Tibial nerve (tissue), 4 donors: ENCODE data around the gene PROCA1. TPM values are rescaled to one million over a fixed set of nuclear protein-coding genes. Genes with fewer than 3 reads are reported as not detected.
"Not testable (repeated sequence)": the region's sequence is repeated elsewhere in the genome, so short reads cannot be mapped to it uniquely, and the experiment has no call there.

ENCODE experiments used
- DNase-seq, 2 donors: peaks; one replicate each; pipeline ENCODE4 v3.0.0-alpha.2; 2019; ENCODE audit warnings: low spot score in 2 of 2
- H3K27ac ChIP-seq, 4 donors: fragments of 200-600 bp; sonication (generic) in 3 of 4; one replicate each; pipeline ENCODE4 v1.5.1; 2017 to 2019; ENCODE audit warnings: mild to moderate bottlenecking in 1 of 4
- H3K27me3 ChIP-seq, 2 donors: fragments of 200-600 bp; sonication (generic) in 1 of 2; one replicate each; pipeline versions ENCODE4 v1.5.1 to v1.6.0; 2017 to 2019
- H3K36me3 ChIP-seq, 3 donors: fragments of 200-600 bp; sonication (generic); one replicate each; pipeline ENCODE4 v1.5.1; 2018 to 2019
- H3K4me1 ChIP-seq, 4 donors: fragments of 200-600 bp; sonication (generic) in 3 of 4; one replicate each; pipeline ENCODE4 v1.5.1; 2017 to 2019
- H3K4me3 ChIP-seq, 4 donors: fragments of 200-600 bp; sonication (generic) in 3 of 4; one replicate each; pipeline ENCODE4 v1.5.1; 2017 to 2019; ENCODE audit warnings: mild to moderate bottlenecking in 1 of 4, moderate library complexity in 1 of 4
- H3K9me3 ChIP-seq, 4 donors: fragments of 200-600 bp; sonication (generic) in 3 of 4; one replicate each; pipeline ENCODE4 v1.5.1; 2017 to 2019
- EP300 ChIP-seq, 2 donors: sonication (generic); formaldehyde crosslinking; IDR thresholded peaks; one replicate each; pipeline ENCODE4 v1.6.1; 2017; ENCODE audit warnings: antibody characterized with exemption in 2 of 2, mild to moderate bottlenecking in 1 of 2
- POLR2A ChIP-seq, 2 donors: fragments of 450-650 bp; IDR thresholded peaks; one replicate each; pipeline ENCODE4 v1.6.1; 2017; ENCODE audit warnings: antibody characterized with exemption in 2 of 2, mild to moderate bottlenecking in 2 of 2, moderate library complexity in 2 of 2
- WGBS, 2 donors: methylation state at CpG; one replicate each; pipeline ENCODE4 v1.1.5; 2018; 5-methylcytosine and 5-hydroxymethylcytosine counted together
- small RNA-seq: library from RNA; depleted of rRNA; stranded (forward); fragments of <200 nt; gene quantifications from one replicate; pipeline ENCODE3, GENCODE V24; 2016
- total RNA-seq, 4 donors: library from RNA; depleted of rRNA; stranded (reverse); fragments of >200 nt; gene quantifications; one replicate each; pipeline ENCODE4 v1.1.0, GENCODE V29; 2016
- TF ChIP-seq, protein P1 (sequence below), 5 experiments: fragments of 200-600 bp in 3 of 5; fragments of 450-650 bp in 2 of 5; sonication (generic) in 3 of 5; IDR thresholded peaks; one replicate each; pipeline ENCODE4 v1.5.1; 2016 to 2019; ENCODE audit warnings: antibody characterized with exemption in 5 of 5, mild to moderate bottlenecking in 3 of 5, moderate library complexity in 2 of 5

PROCA1 gene
- total RNA-seq, 4 donors from 2014 or later = 2.1 to 6.3 (median 4.6) TPM

GRCh38 chr17:28661635-28662526, 49.8 kb downstream of the PROCA1 start, which contains the start of the genes SDF2 and SUPT6H:
TSS of gene SDF2 (minus strand) at chr17:28661906. CDS start at chr17:28661876, 30 bp downstream.
TSS of gene SUPT6H (plus strand) at chr17:28662205. CDS start at chr17:28673402, 11,197 bp downstream.
- Histone ChIP-seq H3K4me3 (peak within 1 kb of the TSS; percentile 60 to 96 (median 84)), H3K27ac (peak within 1 kb of the TSS; percentile 93 to 97 (median 96)), H3K27me3 (no peaks in the 10 kb centered on the region), H3K36me3 (peaks cover 0 to 47% (median 10%) of the 10 kb centered on the region in 3 donors), H3K9me3 (no peaks in the 10 kb centered on the region), H3K4me1 (peaks cover 0 to 51% (median 22%) of the 10 kb centered on the region in 4 donors)
- DNase-seq = peak; percentile 83 to 93
- TF ChIP-seq EP300 (IDR thresholded peaks at IDR 0.05) (peak; percentile 82 to 97), POLR2A (IDR thresholded peaks at IDR 0.05) (peak; percentile 69 to 90)
- TF ChIP-seq, protein P1, sequence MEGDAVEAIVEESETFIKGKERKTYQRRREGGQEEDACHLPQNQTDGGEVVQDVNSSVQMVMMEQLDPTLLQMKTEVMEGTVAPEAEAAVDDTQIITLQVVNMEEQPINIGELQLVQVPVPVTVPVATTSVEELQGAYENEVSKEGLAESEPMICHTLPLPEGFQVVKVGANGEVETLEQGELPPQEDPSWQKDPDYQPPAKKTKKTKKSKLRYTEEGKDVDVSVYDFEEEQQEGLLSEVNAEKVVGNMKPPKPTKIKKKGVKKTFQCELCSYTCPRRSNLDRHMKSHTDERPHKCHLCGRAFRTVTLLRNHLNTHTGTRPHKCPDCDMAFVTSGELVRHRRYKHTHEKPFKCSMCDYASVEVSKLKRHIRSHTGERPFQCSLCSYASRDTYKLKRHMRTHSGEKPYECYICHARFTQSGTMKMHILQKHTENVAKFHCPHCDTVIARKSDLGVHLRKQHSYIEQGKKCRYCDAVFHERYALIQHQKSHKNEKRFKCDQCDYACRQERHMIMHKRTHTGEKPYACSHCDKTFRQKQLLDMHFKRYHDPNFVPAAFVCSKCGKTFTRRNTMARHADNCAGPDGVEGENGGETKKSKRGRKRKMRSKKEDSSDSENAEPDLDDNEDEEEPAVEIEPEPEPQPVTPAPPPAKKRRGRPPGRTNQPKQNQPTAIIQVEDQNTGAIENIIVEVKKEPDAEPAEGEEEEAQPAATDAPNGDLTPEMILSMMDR (IDR thresholded peaks at IDR 0.05) = no peak
- 0 to 1% methylated on average over 54 to 63 of the region's 66 CpGs for WGBS, 2 donors

DNA sequence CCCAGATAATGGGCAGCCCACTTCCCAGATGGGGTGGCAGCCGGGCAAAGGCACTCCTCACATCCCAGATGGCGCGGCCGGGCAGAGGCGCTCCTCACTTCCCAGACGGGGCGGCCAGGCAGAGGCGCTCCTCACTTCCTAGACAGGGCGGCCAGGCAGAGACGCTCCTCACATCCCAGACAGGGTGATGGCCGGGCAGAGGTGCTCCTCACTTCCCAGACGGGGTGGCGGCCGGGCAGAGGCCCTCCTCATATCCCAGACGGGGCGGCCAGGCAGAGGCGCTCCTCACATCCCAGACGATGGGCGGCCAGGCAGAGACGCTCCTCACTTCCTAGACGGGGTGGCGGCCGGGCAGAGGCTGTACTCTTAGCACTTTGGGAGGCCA, 52.2 kb downstream of the PROCA1 start:
- H3K27me3 ChIP-seq, DNase-seq, H3K9me3 ChIP-seq, H3K27ac ChIP-seq, H3K4me3 ChIP-seq: not testable (repeated sequence)
- Histone ChIP-seq H3K36me3 (peaks cover 0 to 50% (median 10%) of the 10 kb centered on the region in 3 donors), H3K4me1 (peaks cover 0 to 36% (median 20%) of the 10 kb centered on the region in 4 donors)
- 90 to 98% methylated on average over 12 to 13 of the region's 23 CpGs for WGBS, 2 donors

- not testable (repeated sequence) for DNase-seq, H3K4me3 ChIP-seq, H3K27ac ChIP-seq, H3K27me3 ChIP-seq, H3K9me3 ChIP-seq
- H3K4me1 ChIP-seq = peaks cover 0 to 30% (median 18%) of the 10 kb centered on the region in 4 donors
- H3K36me3 ChIP-seq = peaks cover 0 to 55% (median 10%) of the 10 kb centered on the region in 3 donors
- WGBS, 2 donors = 89 to 90% methylated on average over 15 to 26 of the region's 46 CpGs
These were observed 52.8 kb downstream of the PROCA1 start for GRCh38 chr17:28658766-28659496.

- not testable (repeated sequence) for DNase-seq, H3K9me3 ChIP-seq, H3K27ac ChIP-seq, H3K27me3 ChIP-seq, H3K4me3 ChIP-seq
- peaks cover 0 to 25% (median 15%) of the 10 kb centered on the region in 4 donors for H3K4me1 ChIP-seq
- peaks cover 0 to 61% (median 10%) of the 10 kb centered on the region in 3 donors for H3K36me3 ChIP-seq
- WGBS, 2 donors = 94 to 95% methylated on average over 8 of the region's 8 CpGs
These were observed 53.3 kb downstream of the PROCA1 start for GRCh38 chr17:28658342-28658741.

DNA sequence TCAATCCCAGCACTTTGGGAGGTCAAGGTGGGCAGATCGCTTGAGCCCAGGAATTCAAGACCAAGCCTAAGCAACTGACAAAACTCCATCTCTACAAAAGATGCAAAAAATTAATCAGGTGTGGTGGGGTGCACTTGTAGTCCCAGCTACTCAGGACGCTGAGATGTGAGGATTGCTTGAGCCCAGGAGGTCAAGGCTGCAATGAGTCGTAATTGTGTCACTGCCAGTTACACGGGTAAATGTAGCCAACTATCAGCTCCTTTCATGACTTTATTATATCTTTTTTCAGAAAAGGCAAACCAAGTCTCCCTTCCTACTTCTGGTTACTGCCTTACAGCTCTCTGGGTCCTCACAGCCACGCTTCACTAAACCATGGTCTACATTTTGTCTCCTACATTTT, 53.9 kb downstream of the PROCA1 start:
- H3K36me3 ChIP-seq = peaks cover 0 to 67% (median 11%) of the 10 kb centered on the region in 3 donors
- H3K9me3 ChIP-seq = no peaks in the 10 kb centered on the region
- H3K4me1 ChIP-seq = peaks cover 0 to 19% (median 9%) of the 10 kb centered on the region in 4 donors
- H3K27ac ChIP-seq = no peak overlapping the region
- H3K27me3 ChIP-seq = no peaks in the 10 kb centered on the region
- WGBS, 2 donors = 81 to 90% methylated on average over 5 of the region's 5 CpGs
- H3K4me3 ChIP-seq = no peak overlapping the region
- TF ChIP-seq, protein P1 (IDR thresholded peaks at IDR 0.05) = no peak
- DNase-seq = no peak

- no peaks in the 10 kb centered on the region for H3K27me3 ChIP-seq
- 89 to 94% methylated on average over 5 of the region's 5 CpGs for WGBS, 2 donors
- peaks cover 0 to 4% (median 0%) of the 10 kb centered on the region in 4 donors for H3K4me1 ChIP-seq
- H3K9me3 ChIP-seq = no peaks in the 10 kb centered on the region
- no peak overlapping the region for H3K27ac ChIP-seq
- DNase-seq = no peak
- no peak for TF ChIP-seq EP300 (IDR thresholded peaks at IDR 0.05)
- TF ChIP-seq, protein P1 (IDR thresholded peaks at IDR 0.05) = no peak
- TF ChIP-seq POLR2A (IDR thresholded peaks at IDR 0.05) = no peak
- H3K4me3 ChIP-seq = no peak overlapping the region
- H3K36me3 ChIP-seq = peaks cover 0 to 89% (median 17%) of the 10 kb centered on the region in 3 donors
These were observed 56.5 kb downstream of the PROCA1 start for GRCh38 chr17:28655160-28655559.

Small RNA genes lying within 50 kb of the gene (small RNA-seq; reads per million reads assigned to genes)
- gene SNORD42A (not detected), gene SNORD42B (not detected), gene SNORD4A (not detected), gene SNORD4B (not detected)

Other genes with a start within 250 kb of the PROCA1 start
- gene SLC13A2, start 238.2 kb downstream of the PROCA1 start, total RNA-seq = not detected
- gene FOXN1, start 205.5 kb downstream of the PROCA1 start, total RNA-seq = not detected
- 10 to 100 TPM; 20.5 to 30.0 (median 22.4) TPM for gene UNC119, start 159.3 kb downstream of the PROCA1 start, total RNA-seq
- gene PIGS, start 140.4 kb downstream of the PROCA1 start, total RNA-seq = 10 to 100 TPM; 62.2 to 82.4 (median 73.2) TPM
- gene ALDOC, start 135.0 kb downstream of the PROCA1 start, total RNA-seq = 100 to 1,000 TPM in 3 of 4 donors, 10 to 100 TPM in 1; 46.2 to 222 (median 141) TPM
- 10 to 100 TPM in 1 of 4 donors, 1 to 10 TPM in 3; 5.7 to 11.4 (median 7.6) TPM for gene SPAG5, start 112.9 kb downstream of the PROCA1 start, total RNA-seq
- gene RSKR, start 97.7 kb downstream of the PROCA1 start, total RNA-seq = 10 to 100 TPM in 3 of 4 donors, 1 to 10 TPM in 1; 5.7 to 34.5 (median 16.2) TPM
- 100 to 1,000 TPM in 3 of 4 donors, 10 to 100 TPM in 1; 95.1 to 133 (median 111) TPM for gene BLTP2, start 66.7 kb downstream of the PROCA1 start, total RNA-seq
- 10 to 100 TPM; 26.7 to 45.3 (median 32.4) TPM for gene SDF2, start 50.0 kb downstream of the PROCA1 start, total RNA-seq
- gene SUPT6H, start 49.7 kb downstream of the PROCA1 start, total RNA-seq = 100 to 1,000 TPM in 1 of 4 donors, 10 to 100 TPM in 3; 56.4 to 101 (median 66.6) TPM
- 100 to 1,000 TPM; 189 to 298 (median 196) TPM for gene RAB34, start 6.0 kb upstream of the PROCA1 start, total RNA-seq
- 100 to 1,000 TPM; 431 to 573 (median 517) TPM for gene RPL23A, start 8.1 kb upstream of the PROCA1 start, total RNA-seq
- gene TLCD1, start 14.3 kb upstream of the PROCA1 start, total RNA-seq = 1 to 10 TPM in 1 of 4 donors, under 1 TPM in 1, not detected in 2; 0.44 to 1.2 TPM
- 1 to 10 TPM; 2.8 to 6.0 (median 3.5) TPM for gene NEK8, start 16.9 kb upstream of the PROCA1 start, total RNA-seq
- gene TRAF4, start 32.1 kb upstream of the PROCA1 start, total RNA-seq = 10 to 100 TPM; 18.4 to 42.8 (median 30.0) TPM
- 10 to 100 TPM in 2 of 4 donors, 1 to 10 TPM in 2; 6.1 to 17.1 (median 11.4) TPM for gene FAM222B, start 130.9 kb upstream of the PROCA1 start, total RNA-seq
- gene ERAL1, start 143.1 kb upstream of the PROCA1 start, total RNA-seq = 10 to 100 TPM; 26.4 to 52.8 (median 36.2) TPM
- 10 to 100 TPM; 54.8 to 84.9 (median 65.2) TPM for gene FLOT2, start 185.8 kb upstream of the PROCA1 start, total RNA-seq
- gene DHRS13, start 191.2 kb upstream of the PROCA1 start, total RNA-seq = 10 to 100 TPM in 1 of 4 donors, 1 to 10 TPM in 3; 2.4 to 21.9 (median 8.8) TPM
- 10 to 100 TPM; 45.7 to 95.1 (median 49.6) TPM for gene PHF12, start 239.6 kb upstream of the PROCA1 start, total RNA-seq